Loucy (cell line): Measurements from ENCODE around the gene INVS.

Source experiments
- H2AFZ ChIP-seq: fragments of 200-600 bp; sonication (generic); 2 replicates; pipeline ENCODE4 v1.6.0; 2016; ENCODE audit warnings: antibody characterized with exemption, mild to moderate bottlenecking, low read length, moderate library complexity
- H3F3A ChIP-seq: fragments of 200-600 bp; 2 replicates; pipeline ENCODE4 v1.6.0; 2016; ENCODE audit warnings: antibody characterized with exemption, low read depth, mild to moderate bottlenecking
- H3K27me3 ChIP-seq: fragments of 200-600 bp; sonication (generic); 2 replicates; pipeline ENCODE4 v1.6.1; 2014; ENCODE audit warnings: low read length, mild to moderate bottlenecking; ENCODE audit not compliant: insufficient read depth, poor library complexity, severe bottlenecking
- H3K36me3 ChIP-seq: fragments of 200-600 bp; sonication (generic); 2 replicates; pipeline ENCODE4 v1.6.1; 2016; ENCODE audit warnings: low read length; ENCODE audit not compliant: insufficient read depth
- H3K4me1 ChIP-seq: fragments of 200-600 bp; sonication (generic); 2 replicates; pipeline ENCODE4 v1.5.1; 2014; ENCODE audit warnings: low read length, mild to moderate bottlenecking; ENCODE audit not compliant: insufficient read depth, poor library complexity, severe bottlenecking
- H3K4me2 ChIP-seq: fragments of 200-600 bp; sonication (generic); 2 replicates; pipeline ENCODE4 v1.6.0; 2014; ENCODE audit warnings: antibody characterized with exemption, low read length, low read depth, mild to moderate bottlenecking; ENCODE audit not compliant: poor library complexity, severe bottlenecking
- H3K4me3 ChIP-seq: fragments of 200-600 bp; sonication (generic); 2 replicates; pipeline ENCODE4 v1.5.1; 2014; ENCODE audit warnings: low read length, mild to moderate bottlenecking, mixed read lengths; ENCODE audit not compliant: poor library complexity, severe bottlenecking
- H3K79me2 ChIP-seq: fragments of 200-600 bp; sonication (generic); 2 replicates; pipeline ENCODE4 v1.6.1; 2014; ENCODE audit warnings: low read length; ENCODE audit not compliant: insufficient read depth
- H3K9ac ChIP-seq: fragments of 200-600 bp; sonication (generic); 2 replicates; pipeline ENCODE4 v1.6.0; 2014; ENCODE audit warnings: mild to moderate bottlenecking, low read depth, low read length, moderate library complexity; ENCODE audit not compliant: poor library complexity, severe bottlenecking
- H3K9me2 ChIP-seq: fragments of 200-600 bp; sonication (generic); replicated peaks from 2 replicates; pipeline ENCODE4 v1.6.1; 2016; ENCODE audit warnings: low read depth, low read length, mixed read lengths
- H3K9me3 ChIP-seq: fragments of 200-600 bp; sonication (generic); 2 replicates; pipeline ENCODE4 v1.6.1; 2014; ENCODE audit warnings: mild to moderate bottlenecking, antibody characterized with exemption, low read length, low read depth; ENCODE audit not compliant: insufficient read depth
- H4K20me1 ChIP-seq: fragments of 200-600 bp; sonication (generic); 2 replicates; pipeline ENCODE4 v1.6.0; 2014; ENCODE audit warnings: antibody characterized with exemption, low read length, mild to moderate bottlenecking; ENCODE audit not compliant: insufficient read depth, poor library complexity, severe bottlenecking
- EZH2phosphoT487 ChIP-seq: fragments of 200-600 bp; IDR thresholded peaks from 2 replicates; pipeline ENCODE4 v1.6.1; 2018; ENCODE audit warnings: antibody characterized with exemption, mild to moderate bottlenecking, moderate library complexity, borderline replicate concordance
- TF ChIP-seq, protein P1 (sequence below): fragments of 200-600 bp; sonication (generic); conservative IDR thresholded peaks from 2 replicates; pipeline ENCODE4 v1.5.1; 2014; ENCODE audit warnings: mild to moderate bottlenecking, antibody characterized with exemption, low read length

Gene INVS

DNA sequence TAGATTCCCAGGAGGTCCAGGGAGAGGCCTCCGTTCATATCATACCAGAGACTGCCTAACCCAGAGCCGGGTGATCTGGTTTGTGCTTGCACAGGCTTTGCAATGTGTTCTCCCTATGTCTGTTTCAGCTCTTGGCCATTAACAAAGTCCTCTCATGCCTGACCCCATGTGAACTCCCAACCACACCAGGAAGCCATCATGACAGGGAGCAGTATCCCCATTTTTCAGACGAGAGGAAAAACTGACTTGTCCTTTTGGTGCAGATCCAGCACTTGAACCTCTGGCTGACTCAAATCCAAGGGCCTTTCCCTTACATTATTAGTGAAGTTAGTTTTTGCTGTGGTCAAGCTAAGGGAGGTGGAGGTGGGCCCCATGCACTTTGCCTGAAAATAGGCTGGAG, 195.3 kb downstream of the INVS start:
- Histone ChIP-seq H3K4me1 (no peaks in the 10 kb centered on the region), H3K9me2 (no peaks in the 10 kb centered on the region), H3K9me3 (no peaks in the 10 kb centered on the region), H3K4me3 (no peak overlapping the region), H3K36me3 (peaks cover 89% of the 10 kb centered on the region), H3F3A (no peaks in the 10 kb centered on the region), H3K79me2 (no peaks in the 10 kb centered on the region), H3K9ac (no peak overlapping the region), H2AFZ (no peak overlapping the region), H3K4me2 (no peak overlapping the region), H4K20me1 (no peaks in the 10 kb centered on the region), H3K27me3 (no peaks in the 10 kb centered on the region)
- TF ChIP-seq, protein P1, sequence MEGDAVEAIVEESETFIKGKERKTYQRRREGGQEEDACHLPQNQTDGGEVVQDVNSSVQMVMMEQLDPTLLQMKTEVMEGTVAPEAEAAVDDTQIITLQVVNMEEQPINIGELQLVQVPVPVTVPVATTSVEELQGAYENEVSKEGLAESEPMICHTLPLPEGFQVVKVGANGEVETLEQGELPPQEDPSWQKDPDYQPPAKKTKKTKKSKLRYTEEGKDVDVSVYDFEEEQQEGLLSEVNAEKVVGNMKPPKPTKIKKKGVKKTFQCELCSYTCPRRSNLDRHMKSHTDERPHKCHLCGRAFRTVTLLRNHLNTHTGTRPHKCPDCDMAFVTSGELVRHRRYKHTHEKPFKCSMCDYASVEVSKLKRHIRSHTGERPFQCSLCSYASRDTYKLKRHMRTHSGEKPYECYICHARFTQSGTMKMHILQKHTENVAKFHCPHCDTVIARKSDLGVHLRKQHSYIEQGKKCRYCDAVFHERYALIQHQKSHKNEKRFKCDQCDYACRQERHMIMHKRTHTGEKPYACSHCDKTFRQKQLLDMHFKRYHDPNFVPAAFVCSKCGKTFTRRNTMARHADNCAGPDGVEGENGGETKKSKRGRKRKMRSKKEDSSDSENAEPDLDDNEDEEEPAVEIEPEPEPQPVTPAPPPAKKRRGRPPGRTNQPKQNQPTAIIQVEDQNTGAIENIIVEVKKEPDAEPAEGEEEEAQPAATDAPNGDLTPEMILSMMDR: no peak
- no peak for TF ChIP-seq EZH2phosphoT487

DNA sequence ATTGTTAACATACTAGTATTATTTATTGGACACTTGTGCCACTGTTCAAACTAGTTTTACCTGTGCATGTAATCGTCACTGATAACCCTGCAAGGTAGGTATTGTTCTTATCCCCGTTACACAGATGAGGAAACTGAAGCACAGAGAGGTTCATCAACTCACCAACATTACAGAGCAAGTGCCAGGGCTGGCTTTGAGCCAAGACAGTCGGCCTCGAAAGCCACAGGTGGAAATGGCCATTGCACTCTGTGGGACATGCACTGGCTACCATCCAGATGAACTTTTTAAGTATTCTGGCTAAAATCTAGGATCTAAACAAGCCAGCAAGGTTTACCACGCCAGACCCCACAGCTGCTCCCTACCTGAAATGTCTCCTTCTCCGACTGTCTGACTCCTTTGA, 195.8 kb downstream of the INVS start:
- no peaks in the 10 kb centered on the region for H3K79me2 ChIP-seq
- no peak overlapping the region for H3K4me2 ChIP-seq
- H3K9ac ChIP-seq: no peak overlapping the region
- no peaks in the 10 kb centered on the region for H3F3A ChIP-seq
- no peaks in the 10 kb centered on the region for H4K20me1 ChIP-seq
- H3K27me3 ChIP-seq: no peaks in the 10 kb centered on the region
- peaks cover 89% of the 10 kb centered on the region for H3K36me3 ChIP-seq
- no peaks in the 10 kb centered on the region for H3K9me2 ChIP-seq
- H3K4me1 ChIP-seq: no peaks in the 10 kb centered on the region
- TF ChIP-seq, protein P1: no peak
- TF ChIP-seq EZH2phosphoT487: no peak
- H2AFZ ChIP-seq: no peak overlapping the region
- H3K9me3 ChIP-seq: no peaks in the 10 kb centered on the region
- H3K4me3 ChIP-seq: no peak overlapping the region

DNA sequence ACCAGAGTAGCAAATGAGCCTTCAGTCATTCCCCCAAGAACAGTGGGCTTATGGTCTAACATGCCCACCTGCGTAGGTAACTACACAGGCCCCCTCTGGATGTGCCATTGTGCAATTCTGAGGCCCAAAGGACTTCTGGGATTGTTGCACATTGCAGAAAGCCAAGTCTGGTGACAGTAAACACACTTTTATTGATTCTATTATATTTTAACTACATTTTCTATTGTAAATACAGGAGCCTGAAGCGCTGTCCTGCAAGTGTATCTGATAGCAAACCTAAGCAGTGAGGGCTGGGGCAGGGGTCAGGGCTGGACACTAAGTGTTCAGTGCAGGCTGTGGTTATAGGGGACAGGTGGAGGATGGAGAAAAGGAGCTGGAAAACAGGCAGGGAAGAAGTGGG, 196.2 kb downstream of the INVS start:
- Histone ChIP-seq H3K79me2 (no peaks in the 10 kb centered on the region), H3K27me3 (no peaks in the 10 kb centered on the region), H3K4me2 (no peak overlapping the region), H3F3A (no peaks in the 10 kb centered on the region), H3K9me2 (no peaks in the 10 kb centered on the region), H3K4me3 (no peak overlapping the region), H4K20me1 (no peaks in the 10 kb centered on the region), H3K36me3 (peaks cover 89% of the 10 kb centered on the region), H3K4me1 (no peaks in the 10 kb centered on the region), H3K9ac (no peak overlapping the region), H3K9me3 (no peaks in the 10 kb centered on the region), H2AFZ (no peak overlapping the region)
- no peak for TF ChIP-seq EZH2phosphoT487
- TF ChIP-seq, protein P1: no peak
